SK-N-SH treated with all-trans-retinoic acid at 6 μM for 48 hours (cell line): Measurements from ENCODE around the gene LRIG2.
"Not testable (repeated sequence)": the region's sequence is repeated elsewhere in the genome, so short reads cannot be mapped to it uniquely, and the experiment has no call there.

ENCODE experiments used
- ATAC-seq: fragments of 200-7000 bp; cut with Tn5 transposase; 3 replicates; pipeline ENCODE4 v1.9.1; 2020; ENCODE audit warnings: mild to moderate bottlenecking, moderate library complexity
- ARNTL ChIP-seq: fragments of 450-650 bp; formaldehyde crosslinking; IDR thresholded peaks from 2 replicates; pipeline ENCODE4 v1.5.0; 2020; ENCODE audit warnings: low read depth, mild to moderate bottlenecking, moderate library complexity, borderline replicate concordance
- BACH2 ChIP-seq: fragments of 250-450 bp; sonication (Bioruptor Pico); IDR thresholded peaks from 2 replicates; pipeline ENCODE4 v1.9.0; 2021; ENCODE audit warnings: mild to moderate bottlenecking, borderline replicate concordance
- CSDC2 ChIP-seq: fragments of 250-450 bp; sonication (Bioruptor Pico); IDR thresholded peaks from 2 replicates; pipeline ENCODE4 v1.5.0; 2020; ENCODE audit warnings: mild to moderate bottlenecking, moderate library complexity
- ESRRG ChIP-seq: fragments of 250-450 bp; sonication (Bioruptor Pico); IDR thresholded peaks from 2 replicates; pipeline ENCODE4 v1.6.1; 2021; ENCODE audit warnings: mild to moderate bottlenecking
- GLIS3 ChIP-seq: fragments of 250-450 bp; sonication (Bioruptor Pico); IDR thresholded peaks from 2 replicates; pipeline ENCODE4 v1.5.0; 2020; ENCODE audit warnings: mild to moderate bottlenecking, moderate library complexity
- ISL1 ChIP-seq: fragments of 250-450 bp; sonication (Bioruptor Pico); IDR thresholded peaks from 2 replicates; pipeline ENCODE4 v2.1.2; 2022; ENCODE audit warnings: mild to moderate bottlenecking, moderate library complexity
- OSR1 ChIP-seq: fragments of 250-450 bp; sonication (Bioruptor Pico); IDR thresholded peaks from 2 replicates; pipeline ENCODE4 v1.8.0; 2022; ENCODE audit warnings: moderate library complexity, mild to moderate bottlenecking, inconsistent platforms
- PPARA ChIP-seq: fragments of 250-450 bp; sonication (Bioruptor Pico); IDR thresholded peaks from 2 replicates; pipeline ENCODE4 v1.5.0; 2020; ENCODE audit warnings: mild to moderate bottlenecking, borderline replicate concordance
- RARB ChIP-seq: fragments of 250-450 bp; sonication (Bioruptor Pico); IDR thresholded peaks from 2 replicates; pipeline ENCODE4 v1.8.0; 2021; ENCODE audit warnings: mild to moderate bottlenecking, moderate library complexity
- SNAI2 ChIP-seq: fragments of 250-450 bp; sonication (Bioruptor Pico); IDR thresholded peaks from 2 replicates; pipeline ENCODE4 v1.5.0; 2020; ENCODE audit warnings: mild to moderate bottlenecking, moderate library complexity
- ZC3H10 ChIP-seq: fragments of 250-450 bp; sonication (Bioruptor Pico); IDR thresholded peaks from 2 replicates; pipeline ENCODE4 v1.5.1; 2021; ENCODE audit warnings: mild to moderate bottlenecking, moderate library complexity
- ZFP3 ChIP-seq: fragments of 250-450 bp; sonication (Bioruptor Pico); IDR thresholded peaks from 2 replicates; pipeline ENCODE4 v1.5.0; 2020; ENCODE audit warnings: mild to moderate bottlenecking, moderate library complexity
- ZFP30 ChIP-seq: fragments of 450-650 bp; formaldehyde crosslinking; IDR thresholded peaks from 2 replicates; pipeline ENCODE4 v1.5.0; 2022; ENCODE audit warnings: mild to moderate bottlenecking, moderate library complexity
- ZNF565 ChIP-seq: fragments of 450-650 bp; formaldehyde crosslinking; conservative IDR thresholded peaks from 2 replicates; pipeline ENCODE4 v1.5.0; 2020; ENCODE audit warnings: low read depth, mild to moderate bottlenecking, moderate library complexity
- ZNF70 ChIP-seq: fragments of 450-650 bp; formaldehyde crosslinking; IDR thresholded peaks from 2 replicates; pipeline ENCODE4 v1.5.0; 2020; ENCODE audit warnings: mild to moderate bottlenecking, moderate library complexity
- ZNF8 ChIP-seq: fragments of 450-650 bp; formaldehyde crosslinking; IDR thresholded peaks from 2 replicates; pipeline ENCODE4 v1.5.0; 2020; ENCODE audit warnings: mild to moderate bottlenecking, moderate library complexity
- TF ChIP-seq, protein P1 (sequence below): fragments of 250-450 bp; sonication (Bioruptor Pico); IDR thresholded peaks from 2 replicates; pipeline ENCODE4 v1.8.0; 2020; ENCODE audit warnings: mild to moderate bottlenecking, moderate library complexity, borderline replicate concordance
- TF ChIP-seq, protein P2 (sequence below): fragments of 250-450 bp; sonication (Bioruptor Pico); IDR thresholded peaks from 2 replicates; pipeline ENCODE4 v1.5.0; 2020; ENCODE audit warnings: mild to moderate bottlenecking, moderate library complexity
- TF ChIP-seq, protein P3 (sequence below): fragments of 250-450 bp; sonication (Bioruptor Pico); IDR thresholded peaks from 2 replicates; pipeline ENCODE4 v1.5.1; 2021; ENCODE audit warnings: mild to moderate bottlenecking, moderate library complexity
- TF ChIP-seq, protein P4 (sequence below): fragments of 250-450 bp; sonication (Bioruptor Pico); IDR thresholded peaks from 2 replicates; pipeline ENCODE4 v1.5.1; 2020; ENCODE audit warnings: low read depth, mild to moderate bottlenecking, moderate library complexity
- TF ChIP-seq, protein P5 (sequence below): fragments of 250-450 bp; sonication (Bioruptor Pico); IDR thresholded peaks from 2 replicates; pipeline ENCODE4 v1.8.0; 2021; ENCODE audit warnings: low read depth, mild to moderate bottlenecking, moderate library complexity, borderline replicate concordance

Gene LRIG2

DNA sequence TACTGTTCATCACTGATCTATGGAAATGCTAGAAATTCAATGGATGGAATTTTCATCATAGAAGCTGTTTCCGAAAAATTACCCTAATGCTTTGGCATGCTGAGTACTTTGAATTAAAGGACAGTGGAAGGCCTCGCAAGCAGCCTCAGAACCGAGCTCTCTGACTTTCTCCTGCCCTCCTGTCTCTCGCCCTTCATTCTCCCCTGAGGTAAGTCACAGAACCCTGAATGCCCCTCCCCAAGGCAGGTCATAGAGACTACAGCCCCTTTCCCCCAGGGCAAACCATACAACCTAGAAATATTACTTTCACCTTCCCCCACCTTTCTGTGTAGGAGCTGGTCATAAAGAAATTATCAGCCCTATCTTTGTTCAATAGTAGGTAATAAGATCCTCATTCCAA, 74.8 kb downstream of the LRIG2 start:
- TF ChIP-seq SNAI2 (CRISPR knock-in tag): no peak
- TF ChIP-seq, protein P1, sequence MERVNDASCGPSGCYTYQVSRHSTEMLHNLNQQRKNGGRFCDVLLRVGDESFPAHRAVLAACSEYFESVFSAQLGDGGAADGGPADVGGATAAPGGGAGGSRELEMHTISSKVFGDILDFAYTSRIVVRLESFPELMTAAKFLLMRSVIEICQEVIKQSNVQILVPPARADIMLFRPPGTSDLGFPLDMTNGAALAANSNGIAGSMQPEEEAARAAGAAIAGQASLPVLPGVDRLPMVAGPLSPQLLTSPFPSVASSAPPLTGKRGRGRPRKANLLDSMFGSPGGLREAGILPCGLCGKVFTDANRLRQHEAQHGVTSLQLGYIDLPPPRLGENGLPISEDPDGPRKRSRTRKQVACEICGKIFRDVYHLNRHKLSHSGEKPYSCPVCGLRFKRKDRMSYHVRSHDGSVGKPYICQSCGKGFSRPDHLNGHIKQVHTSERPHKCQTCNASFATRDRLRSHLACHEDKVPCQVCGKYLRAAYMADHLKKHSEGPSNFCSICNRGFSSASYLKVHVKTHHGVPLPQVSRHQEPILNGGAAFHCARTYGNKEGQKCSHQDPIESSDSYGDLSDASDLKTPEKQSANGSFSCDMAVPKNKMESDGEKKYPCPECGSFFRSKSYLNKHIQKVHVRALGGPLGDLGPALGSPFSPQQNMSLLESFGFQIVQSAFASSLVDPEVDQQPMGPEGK (CRISPR knock-in tag): no peak
- no peak for TF ChIP-seq ZFP30 (CRISPR knock-in tag)
- no peak for TF ChIP-seq ZNF8
- TF ChIP-seq, protein P2, sequence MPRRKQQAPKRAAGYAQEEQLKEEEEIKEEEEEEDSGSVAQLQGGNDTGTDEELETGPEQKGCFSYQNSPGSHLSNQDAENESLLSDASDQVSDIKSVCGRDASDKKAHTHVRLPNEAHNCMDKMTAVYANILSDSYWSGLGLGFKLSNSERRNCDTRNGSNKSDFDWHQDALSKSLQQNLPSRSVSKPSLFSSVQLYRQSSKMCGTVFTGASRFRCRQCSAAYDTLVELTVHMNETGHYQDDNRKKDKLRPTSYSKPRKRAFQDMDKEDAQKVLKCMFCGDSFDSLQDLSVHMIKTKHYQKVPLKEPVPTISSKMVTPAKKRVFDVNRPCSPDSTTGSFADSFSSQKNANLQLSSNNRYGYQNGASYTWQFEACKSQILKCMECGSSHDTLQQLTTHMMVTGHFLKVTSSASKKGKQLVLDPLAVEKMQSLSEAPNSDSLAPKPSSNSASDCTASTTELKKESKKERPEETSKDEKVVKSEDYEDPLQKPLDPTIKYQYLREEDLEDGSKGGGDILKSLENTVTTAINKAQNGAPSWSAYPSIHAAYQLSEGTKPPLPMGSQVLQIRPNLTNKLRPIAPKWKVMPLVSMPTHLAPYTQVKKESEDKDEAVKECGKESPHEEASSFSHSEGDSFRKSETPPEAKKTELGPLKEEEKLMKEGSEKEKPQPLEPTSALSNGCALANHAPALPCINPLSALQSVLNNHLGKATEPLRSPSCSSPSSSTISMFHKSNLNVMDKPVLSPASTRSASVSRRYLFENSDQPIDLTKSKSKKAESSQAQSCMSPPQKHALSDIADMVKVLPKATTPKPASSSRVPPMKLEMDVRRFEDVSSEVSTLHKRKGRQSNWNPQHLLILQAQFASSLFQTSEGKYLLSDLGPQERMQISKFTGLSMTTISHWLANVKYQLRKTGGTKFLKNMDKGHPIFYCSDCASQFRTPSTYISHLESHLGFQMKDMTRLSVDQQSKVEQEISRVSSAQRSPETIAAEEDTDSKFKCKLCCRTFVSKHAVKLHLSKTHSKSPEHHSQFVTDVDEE (CRISPR knock-in tag): no peak
- no peak for TF ChIP-seq ARNTL (CRISPR knock-in tag)
- TF ChIP-seq GLIS3: no peak
- TF ChIP-seq, protein P3, sequence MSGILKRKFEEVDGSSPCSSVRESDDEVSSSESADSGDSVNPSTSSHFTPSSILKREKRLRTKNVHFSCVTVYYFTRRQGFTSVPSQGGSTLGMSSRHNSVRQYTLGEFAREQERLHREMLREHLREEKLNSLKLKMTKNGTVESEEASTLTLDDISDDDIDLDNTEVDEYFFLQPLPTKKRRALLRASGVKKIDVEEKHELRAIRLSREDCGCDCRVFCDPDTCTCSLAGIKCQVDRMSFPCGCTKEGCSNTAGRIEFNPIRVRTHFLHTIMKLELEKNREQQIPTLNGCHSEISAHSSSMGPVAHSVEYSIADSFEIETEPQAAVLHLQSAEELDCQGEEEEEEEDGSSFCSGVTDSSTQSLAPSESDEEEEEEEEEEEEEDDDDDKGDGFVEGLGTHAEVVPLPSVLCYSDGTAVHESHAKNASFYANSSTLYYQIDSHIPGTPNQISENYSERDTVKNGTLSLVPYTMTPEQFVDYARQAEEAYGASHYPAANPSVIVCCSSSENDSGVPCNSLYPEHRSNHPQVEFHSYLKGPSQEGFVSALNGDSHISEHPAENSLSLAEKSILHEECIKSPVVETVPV (CRISPR knock-in tag): no peak
- TF ChIP-seq RARB (CRISPR knock-in tag): no peak
- TF ChIP-seq ZFP3 (CRISPR knock-in tag): no peak
- TF ChIP-seq, protein P4, sequence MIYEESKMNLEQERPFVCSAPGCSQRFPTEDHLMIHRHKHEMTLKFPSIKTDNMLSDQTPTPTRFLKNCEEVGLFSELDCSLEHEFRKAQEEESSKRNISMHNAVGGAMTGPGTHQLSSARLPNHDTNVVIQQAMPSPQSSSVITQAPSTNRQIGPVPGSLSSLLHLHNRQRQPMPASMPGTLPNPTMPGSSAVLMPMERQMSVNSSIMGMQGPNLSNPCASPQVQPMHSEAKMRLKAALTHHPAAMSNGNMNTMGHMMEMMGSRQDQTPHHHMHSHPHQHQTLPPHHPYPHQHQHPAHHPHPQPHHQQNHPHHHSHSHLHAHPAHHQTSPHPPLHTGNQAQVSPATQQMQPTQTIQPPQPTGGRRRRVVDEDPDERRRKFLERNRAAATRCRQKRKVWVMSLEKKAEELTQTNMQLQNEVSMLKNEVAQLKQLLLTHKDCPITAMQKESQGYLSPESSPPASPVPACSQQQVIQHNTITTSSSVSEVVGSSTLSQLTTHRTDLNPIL (CRISPR knock-in tag): no peak
- TF ChIP-seq ISL1 (CRISPR knock-in tag): no peak
- no peak for TF ChIP-seq ESRRG (CRISPR knock-in tag)
- TF ChIP-seq, protein P5, sequence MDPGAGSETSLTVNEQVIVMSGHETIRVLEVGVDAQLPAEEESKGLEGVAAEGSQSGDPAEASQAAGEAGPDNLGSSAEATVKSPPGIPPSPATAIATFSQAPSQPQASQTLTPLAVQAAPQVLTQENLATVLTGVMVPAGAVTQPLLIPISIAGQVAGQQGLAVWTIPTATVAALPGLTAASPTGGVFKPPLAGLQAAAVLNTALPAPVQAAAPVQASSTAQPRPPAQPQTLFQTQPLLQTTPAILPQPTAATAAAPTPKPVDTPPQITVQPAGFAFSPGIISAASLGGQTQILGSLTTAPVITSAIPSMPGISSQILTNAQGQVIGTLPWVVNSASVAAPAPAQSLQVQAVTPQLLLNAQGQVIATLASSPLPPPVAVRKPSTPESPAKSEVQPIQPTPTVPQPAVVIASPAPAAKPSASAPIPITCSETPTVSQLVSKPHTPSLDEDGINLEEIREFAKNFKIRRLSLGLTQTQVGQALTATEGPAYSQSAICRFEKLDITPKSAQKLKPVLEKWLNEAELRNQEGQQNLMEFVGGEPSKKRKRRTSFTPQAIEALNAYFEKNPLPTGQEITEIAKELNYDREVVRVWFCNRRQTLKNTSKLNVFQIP: no peak
- no peak for TF ChIP-seq CSDC2 (CRISPR knock-in tag)
- TF ChIP-seq, all 23 proteins: peak for 0
- ATAC-seq: no peak

DNA sequence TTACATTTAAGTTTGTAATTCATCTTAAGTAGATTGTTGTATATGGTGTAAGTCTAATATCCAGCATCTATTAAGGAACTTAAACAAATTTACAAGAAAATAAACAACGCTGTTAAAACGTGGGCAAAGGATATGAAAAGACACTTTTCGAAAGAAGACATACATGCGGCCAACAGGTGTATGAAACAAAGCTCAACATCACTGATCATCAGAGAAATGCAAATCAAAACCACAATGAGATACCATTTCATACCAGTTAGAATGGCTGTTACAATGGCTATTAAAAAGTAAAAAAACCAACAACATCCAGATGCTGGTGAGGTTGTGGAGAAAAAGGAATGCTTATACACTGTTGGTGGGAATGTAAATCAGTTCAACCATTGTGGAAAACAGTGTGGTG, 77.5 kb downstream of the LRIG2 start:
- ATAC-seq: not testable (repeated sequence)

DNA sequence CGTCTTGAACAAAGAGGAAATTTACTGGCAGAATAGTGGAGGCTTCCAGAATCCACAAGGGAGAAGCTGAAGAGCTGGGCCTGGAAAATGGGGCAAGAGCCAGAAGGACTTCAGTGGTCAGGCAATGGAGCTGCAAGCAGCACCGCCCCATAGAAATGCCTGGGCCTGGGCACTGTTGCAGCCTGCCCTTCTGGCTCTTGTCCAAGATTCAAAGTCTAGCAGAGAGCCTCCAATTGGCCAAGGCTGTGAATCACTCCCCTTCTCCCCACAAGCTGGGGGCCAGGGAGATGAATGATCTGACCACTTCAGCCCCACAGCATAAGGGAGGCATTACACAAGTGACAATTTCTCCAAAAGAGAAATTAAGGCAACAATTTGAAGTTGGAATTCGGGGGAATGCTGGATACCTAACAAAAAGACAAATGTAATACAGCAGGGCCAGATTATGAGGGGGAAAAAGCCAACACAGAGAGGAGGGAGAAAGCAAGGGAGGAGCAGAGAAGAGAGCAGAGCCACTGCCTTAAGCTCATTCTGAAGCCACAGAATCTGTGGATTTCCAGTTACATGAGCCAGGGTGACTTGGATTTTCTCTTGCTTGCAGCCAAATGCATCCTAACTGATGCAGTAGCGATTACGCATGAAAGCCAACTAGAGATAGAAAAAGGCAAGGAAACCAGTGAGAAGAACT, 80.3 kb downstream of the LRIG2 start:
- peak; percentile 50; the same call in 2 of the 3 replicates for ATAC-seq
- TF ChIP-seq ISL1 (CRISPR knock-in tag): no peak
- TF ChIP-seq, protein P4 (CRISPR knock-in tag): no peak
- TF ChIP-seq, protein P3 (CRISPR knock-in tag): no peak
- no peak for TF ChIP-seq ARNTL (CRISPR knock-in tag)
- TF ChIP-seq GLIS3: no peak
- no peak for TF ChIP-seq ZNF70 (CRISPR knock-in tag)
- TF ChIP-seq ESRRG (CRISPR knock-in tag): no peak
- TF ChIP-seq ZFP30 (CRISPR knock-in tag): no peak
- TF ChIP-seq, protein P1 (CRISPR knock-in tag): no peak
- TF ChIP-seq PPARA: no peak
- no peak for TF ChIP-seq ZC3H10 (CRISPR knock-in tag)
- no peak for TF ChIP-seq SNAI2 (CRISPR knock-in tag)
- TF ChIP-seq BACH2 (CRISPR knock-in tag): no peak
- TF ChIP-seq ZNF565 (CRISPR knock-in tag): no peak
- TF ChIP-seq OSR1 (CRISPR knock-in tag): no peak
- no peak for TF ChIP-seq CSDC2 (CRISPR knock-in tag)
